ENCODE results near the gene EPHA4.
"Not testable (repeated sequence)": the region's sequence is repeated elsewhere in the genome, so short reads cannot be mapped to it uniquely, and the experiment has no call there.

- peak; percentile 39; the same call in 1 of the 2 replicates for TF ChIP-seq SPI1 (IDR thresholded peaks at IDR 0.05; ENCODE audit: low read depth, low read length)
- not testable (repeated sequence) for TF ChIP-seq POLR2AphosphoS5 (IDR thresholded peaks at IDR 0.05; ENCODE audit: low read depth, low read length)
These were observed 60.8 kb downstream of the EPHA4 start for GRCh38 chr2:221511325-221511724.
